ENCODE data around the gene EPB41L5.

DNA sequence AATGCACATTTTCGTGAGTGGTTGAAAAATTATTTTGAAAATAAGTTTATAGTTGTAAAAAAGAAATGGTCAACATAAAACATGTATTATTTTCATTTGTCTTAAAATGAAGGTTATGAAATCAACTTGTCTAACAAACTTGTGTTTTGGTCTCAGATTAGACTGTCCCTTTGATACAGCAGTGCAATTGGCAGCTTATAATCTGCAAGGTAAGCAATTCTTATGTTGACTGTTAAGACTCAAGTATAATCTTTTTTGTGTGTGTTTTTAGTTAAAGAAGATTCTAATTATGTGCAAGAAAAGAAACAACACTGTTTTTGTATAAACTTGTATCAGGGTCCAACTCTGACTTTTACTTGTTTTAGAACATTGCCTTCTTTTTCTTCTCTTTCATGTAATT lies 62.7 kb downstream of the EPB41L5 start:
- TF ChIP-seq, protein P1, sequence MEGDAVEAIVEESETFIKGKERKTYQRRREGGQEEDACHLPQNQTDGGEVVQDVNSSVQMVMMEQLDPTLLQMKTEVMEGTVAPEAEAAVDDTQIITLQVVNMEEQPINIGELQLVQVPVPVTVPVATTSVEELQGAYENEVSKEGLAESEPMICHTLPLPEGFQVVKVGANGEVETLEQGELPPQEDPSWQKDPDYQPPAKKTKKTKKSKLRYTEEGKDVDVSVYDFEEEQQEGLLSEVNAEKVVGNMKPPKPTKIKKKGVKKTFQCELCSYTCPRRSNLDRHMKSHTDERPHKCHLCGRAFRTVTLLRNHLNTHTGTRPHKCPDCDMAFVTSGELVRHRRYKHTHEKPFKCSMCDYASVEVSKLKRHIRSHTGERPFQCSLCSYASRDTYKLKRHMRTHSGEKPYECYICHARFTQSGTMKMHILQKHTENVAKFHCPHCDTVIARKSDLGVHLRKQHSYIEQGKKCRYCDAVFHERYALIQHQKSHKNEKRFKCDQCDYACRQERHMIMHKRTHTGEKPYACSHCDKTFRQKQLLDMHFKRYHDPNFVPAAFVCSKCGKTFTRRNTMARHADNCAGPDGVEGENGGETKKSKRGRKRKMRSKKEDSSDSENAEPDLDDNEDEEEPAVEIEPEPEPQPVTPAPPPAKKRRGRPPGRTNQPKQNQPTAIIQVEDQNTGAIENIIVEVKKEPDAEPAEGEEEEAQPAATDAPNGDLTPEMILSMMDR (optimal IDR thresholded peaks at IDR 0.05 in 1 of 3, IDR thresholded peaks at IDR 0.05 in 1 of 3, conservative IDR thresholded peaks at IDR 0.05 in 1 of 3; ENCODE audit: extremely low read depth in 1 of 3, insufficient read depth in 2 of 3, low read length in 3 of 3) = no peak
- TF ChIP-seq EZH2 (IDR thresholded peaks at IDR 0.05; ENCODE audit: low read length) = no peak

All from keratinocyte (primary cell).